Skin of body (tissue), 2 donors: ENCODE measurements around the gene NFYA. TPM values are rescaled to one million over a fixed set of nuclear protein-coding genes. Genes with fewer than 3 reads are reported as not detected.
"Not testable (repeated sequence)": the region's sequence is repeated elsewhere in the genome, so short reads cannot be mapped to it uniquely, and the experiment has no call there.

Source experiments
- DNase-seq: peaks from one replicate; lab custom pipeline; 2025; lab: John Stamatoyannopoulos, UW
- total RNA-seq: library from RNA; depleted of rRNA; stranded (reverse); fragments of >200 nt; gene quantifications from one replicate; pipeline ENCODE4 v1.2.3, GENCODE V29; 2014

The NFYA gene
- total RNA-seq, 1 donor from 2014 or later = 27.0 TPM

- not testable (repeated sequence) for DNase-seq
These were observed 42.3 kb downstream of the NFYA start for GRCh38 chr6:41115027-41115426.

GRCh38 chr6:41119508-41119907 lies 46.7 kb downstream of the NFYA start:
- no peak for DNase-seq

- DNase-seq = no peak
These were observed 47.3 kb downstream of the NFYA start for GRCh38 chr6:41120058-41120457.

DNA sequence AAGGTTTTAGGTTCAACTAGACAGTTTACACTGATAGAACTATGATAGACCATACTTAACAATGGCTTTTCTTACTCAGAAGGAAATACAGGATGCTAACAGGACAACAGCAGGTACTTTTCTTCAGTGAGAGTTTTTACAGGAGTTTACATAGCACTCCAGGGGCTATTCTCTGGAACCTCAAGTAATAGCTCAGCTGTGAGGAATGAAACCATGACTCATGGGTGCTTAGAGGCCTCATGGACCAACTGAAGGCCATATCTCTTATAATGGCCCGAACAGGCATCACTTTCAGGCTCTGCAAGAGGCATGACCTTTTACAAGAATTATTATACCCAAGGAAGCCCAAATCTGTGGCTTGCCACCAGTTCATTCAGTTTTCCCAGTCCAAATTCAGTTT lies 49.6 kb downstream of the NFYA start:
- no peak for DNase-seq

DNA sequence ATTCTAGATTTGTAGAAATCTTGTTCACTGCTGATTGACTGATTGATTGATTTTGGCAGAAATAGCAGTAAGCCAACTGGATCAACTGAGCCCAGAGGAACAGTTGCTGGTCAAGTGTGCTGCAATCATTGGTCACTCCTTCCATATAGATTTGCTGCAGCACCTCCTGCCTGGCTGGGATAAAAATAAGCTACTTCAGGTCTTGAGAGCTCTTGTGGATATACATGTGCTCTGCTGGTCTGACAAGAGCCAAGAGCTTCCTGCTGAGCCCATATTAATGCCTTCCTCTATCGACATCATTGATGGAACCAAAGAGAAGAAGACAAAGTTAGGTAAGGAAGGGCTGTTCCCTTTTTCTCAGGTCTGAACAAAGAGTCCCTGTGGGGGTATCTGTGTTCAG lies 50.1 kb downstream of the NFYA start:
- DNase-seq = no peak

- no peak for DNase-seq
These were observed 52.5 kb downstream of the NFYA start for GRCh38 chr6:41125282-41125681.

GRCh38 chr6:41132254-41132653 lies 59.5 kb downstream of the NFYA start:
- no peak for DNase-seq

DNA sequence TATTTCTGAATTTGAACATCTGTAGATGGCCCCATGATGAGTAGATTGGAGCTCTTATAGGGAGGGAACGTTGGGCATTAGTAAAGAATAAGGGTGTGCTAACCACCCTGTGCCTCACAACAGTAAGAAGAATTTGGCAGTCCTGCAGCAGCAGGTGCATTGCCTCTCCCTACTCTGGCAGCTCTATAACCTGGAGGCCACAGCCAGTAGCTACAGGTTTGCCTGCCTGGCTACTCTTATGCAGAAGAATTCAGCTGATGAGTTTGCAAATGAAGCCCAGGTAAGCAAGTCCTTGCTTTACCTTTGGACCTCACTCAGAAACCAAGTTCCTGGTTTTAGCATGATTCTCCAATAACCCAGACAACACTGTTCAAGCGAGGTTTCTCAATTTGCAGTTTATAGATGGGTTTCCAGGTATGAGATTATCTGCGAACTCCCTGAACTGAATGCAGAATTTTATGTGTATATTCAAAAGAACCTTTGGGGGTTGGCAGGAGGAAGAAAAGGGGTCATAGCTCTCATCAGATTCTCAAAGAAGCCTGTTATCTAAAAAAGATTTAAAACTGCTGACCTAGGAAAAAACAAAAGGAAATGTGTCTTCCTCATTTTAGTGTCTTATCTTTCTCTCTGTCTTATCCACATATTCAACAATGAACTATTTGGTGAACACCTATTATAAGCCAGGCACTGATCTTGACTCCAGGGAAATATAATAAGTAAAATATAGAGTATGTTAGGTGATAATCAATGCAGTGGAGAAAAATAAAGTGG lies 62.5 kb downstream of the NFYA start:
- DNase-seq = no peak

DNA sequence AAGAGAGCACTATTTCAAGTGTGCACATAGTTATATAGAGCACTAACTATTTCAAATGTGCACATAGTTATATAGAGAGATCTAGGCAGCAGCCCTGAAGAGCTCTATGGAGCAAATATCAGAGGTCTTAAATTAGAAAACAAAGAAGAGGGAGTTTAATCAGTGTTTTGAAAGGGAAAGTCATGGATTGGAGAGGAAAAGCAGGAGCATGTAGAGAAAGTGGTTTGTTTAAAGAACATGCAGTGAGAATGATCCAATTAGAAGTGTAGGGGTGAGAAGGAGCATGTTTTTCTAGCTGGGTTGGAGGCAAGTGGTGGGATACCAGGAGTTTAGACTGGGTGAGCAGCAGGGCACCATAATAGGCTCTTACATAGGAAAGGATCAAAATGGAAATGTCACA lies 64.1 kb downstream of the NFYA start:
- no peak for DNase-seq

- no peak for DNase-seq
These were observed 75.1 kb downstream of the NFYA start for GRCh38 chr6:41147917-41148316.

Other genes starting within 250 kb of the NFYA start
- 0.30 TPM for gene UNC5CL, start 33.8 kb upstream of the NFYA start, total RNA-seq
- 0.79 TPM for gene TSPO2, start 30.5 kb upstream of the NFYA start, total RNA-seq
- 60.6 TPM for gene APOBEC2, start 19.8 kb upstream of the NFYA start, total RNA-seq
- gene OARD1, start 618 bp upstream of the NFYA start, total RNA-seq = 12.1 TPM
- 0.49 TPM for gene TREML1, start 81.4 kb downstream of the NFYA start, total RNA-seq
- gene TREM2, start 90.1 kb downstream of the NFYA start, total RNA-seq = 0.59 TPM
- 0.39 TPM for gene TREML2, start 128.2 kb downstream of the NFYA start, total RNA-seq
- not detected for gene TREML4, start 155.4 kb downstream of the NFYA start, total RNA-seq
- 1.6 TPM for gene TREM1, start 213.7 kb downstream of the NFYA start, total RNA-seq